HepG2 (cell line): Measurements from ENCODE around the gene MTHFD1L. TPM values are rescaled to one million over a fixed set of nuclear protein-coding genes. Genes with fewer than 3 reads are reported as not detected.

Experiments
- ATAC-seq: fragments of 200-7000 bp; cut with Tn5 transposase; 3 replicates; pipeline ENCODE4 v1.9.1; 2020; ENCODE audit warnings: mild to moderate bottlenecking, moderate library complexity
- BruUV-seq: library from RNA; stranded (reverse); fragments of 400-500 nt; replicated peaks from 2 replicates; lab custom pipeline; 2021; lab: Mats Ljungman, UMichigan
- CTCF ChIA-PET: fragments of 300-600 bp; formaldehyde crosslinking; extraction: SDS; loops from one replicate; lab custom pipeline; 2021; ENCODE audit warnings: low total read pairs, inconsistent platforms, low intra/inter-chr PET ratio; lab: Yijun Ruan, JAX
- POLR2A ChIA-PET: fragments of 350-600 bp; sonication (Branson Sonifier 250); formaldehyde crosslinking; loops from one replicate; lab custom pipeline; 2020; ENCODE audit warnings: antibody characterized with exemption, inconsistent platforms; lab: Yijun Ruan, JAX
- DNase-seq: peaks from one replicate; pipeline ENCODE4 v3.0.0-alpha.2; 2015; ENCODE audit warnings: low spot score
- FAIRE-seq: peaks from 3 replicates; lab custom pipeline; 2011; peaks lifted over from hg19 to GRCh38; lab: Jason Lieb, UNC
- H2AFZ ChIP-seq: one replicate; pipeline ENCODE4 v1.6.1; 2011; ENCODE audit warnings: low read length, inconsistent platforms
- H3K27ac ChIP-seq: fragments of 300-600 bp; 3 replicates; pipeline ENCODE4 v1.8.0; 2011; ENCODE audit warnings: mixed run types, mild to moderate bottlenecking, mixed read lengths, low read length, inconsistent platforms; ENCODE audit not compliant: insufficient read depth; ENCODE audit errors: extremely low read length
- H3K27me3 ChIP-seq, 2 experiments: fragments of 200-600 bp in 1 of 2; 2 replicates in 1 of 2; 3 replicates in 1 of 2; pipeline versions ENCODE4 v1.6.0 to v1.8.0; 2011; ENCODE audit warnings: low read length in 2 of 2, mild to moderate bottlenecking in 2 of 2, moderate library complexity in 2 of 2, inconsistent platforms in 1 of 2; ENCODE audit not compliant: insufficient read depth in 2 of 2, control insufficient read depth in 1 of 2
- H3K36me3 ChIP-seq, 2 experiments: fragments of 200-600 bp in 1 of 2; replicated peaks in 1 of 2; 2 replicates in 1 of 2; 3 replicates in 1 of 2; pipeline versions ENCODE4 v1.5.1 to v1.8.0; 2011; ENCODE audit warnings: low read length in 2 of 2, inconsistent platforms in 1 of 2; ENCODE audit not compliant: insufficient read depth in 2 of 2, control insufficient read depth in 1 of 2
- H3K4me1 ChIP-seq: 2 replicates; pipeline ENCODE4 v1.5.1; 2012; ENCODE audit warnings: low read length, inconsistent platforms; ENCODE audit not compliant: insufficient read depth
- H3K4me2 ChIP-seq: 2 replicates; pipeline ENCODE4 v1.6.0; 2011; ENCODE audit warnings: low read depth, low read length, inconsistent platforms
- H3K4me3 ChIP-seq, 3 experiments: fragments of 200-600 bp in 1 of 3; sonication (generic), shearing (Covaris generic) in 1 of 3; replicated peaks in 1 of 3; 2 replicates each; pipeline ENCODE4 v1.5.1; 2011 to 2016; ENCODE audit warnings: low read length in 3 of 3, inconsistent platforms in 2 of 3, low read depth in 2 of 3, mild to moderate bottlenecking in 2 of 3, control low read depth in 1 of 3, mixed read lengths in 1 of 3; ENCODE audit not compliant: insufficient read depth in 1 of 3
- H3K79me2 ChIP-seq: one replicate; pipeline ENCODE4 v1.6.1; 2011; ENCODE audit warnings: low read length, inconsistent platforms; ENCODE audit not compliant: insufficient read depth
- H3K9ac ChIP-seq: 2 replicates; pipeline ENCODE4 v1.6.0; 2011; ENCODE audit warnings: mild to moderate bottlenecking, low read depth, low read length, inconsistent platforms; ENCODE audit not compliant: insufficient read depth
- H3K9me3 ChIP-seq: 2 replicates; pipeline ENCODE4 v1.5.1; 2012; ENCODE audit warnings: mild to moderate bottlenecking, low read length
- H4K20me1 ChIP-seq: 2 replicates; pipeline ENCODE4 v1.6.0; 2011; ENCODE audit warnings: inconsistent platforms, mild to moderate bottlenecking, low read length, moderate library complexity; ENCODE audit not compliant: insufficient read depth
- BORCS8-MEF2B ChIP-seq: sonication (generic); formaldehyde crosslinking; IDR thresholded peaks from 2 replicates; pipeline ENCODE4 v1.8.0; 2022; ENCODE audit warnings: mild to moderate bottlenecking, missing genetic modification reagents
- CCDC6 ChIP-seq: sonication (generic); formaldehyde crosslinking; IDR thresholded peaks from 2 replicates; pipeline ENCODE4 v1.8.1; 2022; ENCODE audit warnings: mild to moderate bottlenecking, missing genetic modification reagents, moderate library complexity
- HIVEP1 ChIP-seq: sonication (generic); formaldehyde crosslinking; IDR thresholded peaks from 2 replicates; pipeline ENCODE4 v1.4.0; 2020; ENCODE audit warnings: mild to moderate bottlenecking, missing genetic modification reagents
- LCORL ChIP-seq, 2 experiments: fragments of 450-650 bp in 1 of 2; sonication (generic) in 1 of 2; formaldehyde crosslinking in 1 of 2; IDR thresholded peaks; 2 replicates each; pipeline versions ENCODE4 v1.5.0 to v1.6.1; 2017 to 2020; ENCODE audit warnings: antibody characterized with exemption in 1 of 2, missing genetic modification reagents in 1 of 2
- MAFF ChIP-seq: IDR thresholded peaks from 2 replicates; pipeline ENCODE4 v1.6.1; 2011; ENCODE audit warnings: low read depth, low read length, improper control_type of control experiment
- NFE2L2 ChIP-seq: fragments of 150-350 bp; IDR thresholded peaks from 2 replicates; pipeline ENCODE4 v1.6.1; 2014; ENCODE audit warnings: low read length
- SNAPC2 ChIP-seq: sonication (generic); formaldehyde crosslinking; IDR thresholded peaks from 2 replicates; pipeline ENCODE4 v1.8.1; 2022; ENCODE audit warnings: mild to moderate bottlenecking, missing genetic modification reagents
- TARDBP ChIP-seq: sonication (generic); formaldehyde crosslinking; IDR thresholded peaks from 2 replicates; pipeline ENCODE4 v1.8.0; 2022; ENCODE audit warnings: mild to moderate bottlenecking, missing genetic modification reagents
- ZBTB38 ChIP-seq: sonication (generic); formaldehyde crosslinking; IDR thresholded peaks from 2 replicates; pipeline ENCODE4 v1.5.1; 2020; ENCODE audit warnings: mild to moderate bottlenecking, missing genetic modification reagents
- ZNF44 ChIP-seq: sonication (generic); formaldehyde crosslinking; IDR thresholded peaks from 2 replicates; pipeline ENCODE4 v1.5.1; 2020; ENCODE audit warnings: mild to moderate bottlenecking, missing genetic modification reagents
- ZNF615 ChIP-seq: sonication (generic); formaldehyde crosslinking; IDR thresholded peaks from 2 replicates; pipeline ENCODE4 v1.5.0; 2020; ENCODE audit warnings: mild to moderate bottlenecking, missing genetic modification reagents, borderline replicate concordance
- ZSCAN9 ChIP-seq: IDR thresholded peaks from 2 replicates; pipeline ENCODE4 v1.6.1; 2016; ENCODE audit warnings: borderline replicate concordance
- whole genome bisulfite sequencing: methylation state at CpG from one replicate; pipeline ENCODE4 v1.1.6; 2017; ENCODE audit warnings: low lambda C conversion rate; 5-methylcytosine and 5-hydroxymethylcytosine counted together
- in situ Hi-C: cut with HindIII; loops from 2 replicates; pipeline ENCODE4 v1.10.0; 2017; ENCODE audit warnings: low pct_unique_long_range_greater_than_20kb; ENCODE audit not compliant: extremely low pct_ligation_motif_present
- intact Hi-C: fragments of 100-400 bp; cut with micrococcal nuclease; formaldehyde crosslinking; loops from one replicate; pipeline ENCODE4 v1.10.0; 2022; ENCODE audit not compliant: unreplicated experiment
- polyA plus RNA-seq, 8 experiments: library from polyadenylated mRNA; depleted of rRNA in 3 of 8; stranded (reverse) in 7 of 8; unstranded in 1 of 8; fragments of >200 nt; fragmentation: Illumina TruSeq in 4 of 8; extraction: Trizol in 4 of 8; gene quantifications; 2 replicates each; pipeline versions ENCODE4 v1.2.1 to v1.2.3, GENCODE V29; 2011 to 2016; ENCODE audit warnings: low read depth in 4 of 8, missing spikeins in 1 of 8, mixed read lengths in 1 of 8; ENCODE audit not compliant: insufficient read depth in 1 of 8
- total RNA-seq, 5 experiments: library from RNA; depleted of rRNA; stranded (reverse); fragments of >200 nt; fragmentation: Illumina TruSeq; extraction: Trizol; gene quantifications; 2 replicates each; pipeline ENCODE4 v1.2.3, GENCODE V29; 2016; ENCODE audit warnings: low read depth in 1 of 5
- TF ChIP-seq, protein P1 (sequence below): sonication (generic); formaldehyde crosslinking; IDR thresholded peaks from 2 replicates; pipeline ENCODE4 v1.5.0; 2020; ENCODE audit warnings: missing genetic modification reagents

MTHFD1L gene
- total and polyA plus RNA-seq, 2 of the 13 experiments (the other 11 are each of a cell fraction or from before 2014, with no cell fraction given), result 24.0 to 39.6 TPM

- Histone ChIP-seq H3K4me3 (peak overlapping the region in 1 of 3 experiments; percentile 28; a peak in 1 of 6 replicates), H3K36me3 (peaks cover 8 to 19% of the 10 kb centered on the region in 2 experiments), H4K20me1 (no peaks in the 10 kb centered on the region), H3K4me2 (peak overlapping the region; percentile 51), H2AFZ (peak overlapping the region; percentile 1), H3K9ac (peak overlapping the region; percentile 23; the same call in 1 of the 2 replicates), H3K27me3 (no peaks in the 10 kb centered on the region), H3K27ac (peak overlapping the region; percentile 66), H3K79me2 (no peaks in the 10 kb centered on the region), H3K9me3 (no peaks in the 10 kb centered on the region), H3K4me1 (peaks cover 37% of the 10 kb centered on the region)
- TF ChIP-seq TARDBP (CRISPR knock-in tag) (peak; percentile 16; the same call in 1 of the 2 replicates), SNAPC2 (CRISPR knock-in tag) (0 out of 2 replicates have a peak, but pooled peaks have one; percentile 42), ZNF44 (CRISPR knock-in tag) (0 out of 2 replicates have a peak, but pooled peaks have one; percentile 54), BORCS8-MEF2B (CRISPR knock-in tag) (0 out of 2 replicates have a peak, but pooled peaks have one; percentile 36), ZBTB38 (CRISPR knock-in tag) (0 out of 2 replicates have a peak, but pooled peaks have one; percentile 55), LCORL (IDR thresholded peaks at IDR 0.05) (no peak), LCORL (CRISPR knock-in tag; IDR thresholded peaks at IDR 0.05) (0 out of 2 replicates have a peak, but pooled peaks have one; percentile 8), HIVEP1 (CRISPR knock-in tag) (no peak), NFE2L2 (no peak), ZSCAN9 (CRISPR knock-in tag) (no peak), CCDC6 (0 out of 2 replicates have a peak, but pooled peaks have one; percentile 6), ZNF615 (CRISPR knock-in tag) (no peak), MAFF (no peak)
- TF ChIP-seq, protein P1, sequence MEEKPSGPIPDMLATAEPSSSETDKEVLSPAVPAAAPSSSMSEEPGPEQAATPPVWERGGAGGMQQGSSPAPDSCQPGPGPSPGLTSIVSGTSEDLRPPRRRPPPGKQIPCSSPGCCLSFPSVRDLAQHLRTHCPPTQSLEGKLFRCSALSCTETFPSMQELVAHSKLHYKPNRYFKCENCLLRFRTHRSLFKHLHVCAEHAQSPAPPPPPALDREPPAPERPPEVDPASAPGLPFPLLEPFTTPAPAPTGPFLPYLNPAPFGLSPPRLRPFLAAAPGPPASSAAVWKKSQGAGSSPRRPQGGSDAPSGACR (CRISPR knock-in tag), result 0 out of 2 replicates have a peak, but pooled peaks have one; percentile 25
- in situ Hi-C loops (no loop called here), intact Hi-C loops (loop anchor here (1.0 kb wide), 2 partner anchors 23 to 29 kb away; no protein-coding TSS in a partner anchor)
- FAIRE-seq, result no peak
- no peak; the same call in 2 of the 3 replicates for ATAC-seq
- 92% methylated on average over 8 of the region's 8 CpGs for WGBS
- POLR2A ChIA-PET, result interaction anchor here (1.1 to 1.7 kb wide), 4 partner anchors 22 to 61 kb away, joined by 3 to 17 read pairs (median 3); no protein-coding TSS in a partner anchor
- BruUV-seq, result TSS peak; percentile 66
- CTCF ChIA-PET, result no interaction called here
- DNase-seq, result no peak
Measured at GRCh38 chr6:151096691-151097606, 231.4 kb downstream of the MTHFD1L start.
